H9 (cell line): ENCODE data around the gene FTO. TPM values are rescaled to one million over a fixed set of nuclear protein-coding genes. Genes with fewer than 3 reads are reported as not detected.

Experiments used
- DNase-seq: peaks from one replicate; pipeline ENCODE4 v3.0.0-alpha.2; 2017
- H2AFZ ChIP-seq: one replicate; pipeline ENCODE4 v1.6.1; 2013; ENCODE audit warnings: mild to moderate bottlenecking, low read length, control low read depth, moderate library complexity
- H2AK5ac ChIP-seq: 2 replicates; pipeline ENCODE4 v1.6.1; 2013; ENCODE audit warnings: low read length, control low read depth, mixed read lengths; ENCODE audit not compliant: insufficient read length
- H2BK120ac ChIP-seq: one replicate; pipeline ENCODE4 v1.6.1; 2013; ENCODE audit warnings: low read depth, mild to moderate bottlenecking, low read length, control low read depth, inconsistent platforms; ENCODE audit not compliant: poor library complexity, severe bottlenecking
- H2BK12ac ChIP-seq: 2 replicates; pipeline ENCODE4 v1.6.1; 2013; ENCODE audit warnings: low read length, control low read depth, mixed read lengths, low read depth; ENCODE audit not compliant: insufficient read length
- H2BK15ac ChIP-seq: 2 replicates; pipeline ENCODE4 v1.6.1; 2013; ENCODE audit warnings: low read depth, low read length, control low read depth
- H2BK20ac ChIP-seq: one replicate; pipeline ENCODE4 v1.6.1; 2013; ENCODE audit warnings: low read depth, mild to moderate bottlenecking, low read length, control low read depth, inconsistent platforms; ENCODE audit not compliant: poor library complexity, severe bottlenecking
- H2BK5ac ChIP-seq: 2 replicates; pipeline ENCODE4 v1.6.1; 2013; ENCODE audit warnings: low read length, control low read depth, mixed read lengths; ENCODE audit not compliant: insufficient read length
- H3K14ac ChIP-seq: 2 replicates; pipeline ENCODE4 v1.6.1; 2013; ENCODE audit warnings: low read length, control low read depth; ENCODE audit not compliant: insufficient read depth
- H3K18ac ChIP-seq: 2 replicates; pipeline ENCODE4 v1.6.1; 2013; ENCODE audit warnings: low read depth, mild to moderate bottlenecking, mixed read lengths, low read length, control low read depth; ENCODE audit not compliant: insufficient read length
- H3K23ac ChIP-seq: 2 replicates; pipeline ENCODE4 v1.6.1; 2013; ENCODE audit warnings: low read length, control low read depth, mixed read lengths, low read depth; ENCODE audit not compliant: insufficient read length
- H3K23me2 ChIP-seq: 2 replicates; pipeline ENCODE4 v1.6.1; 2013; ENCODE audit warnings: low read depth, mild to moderate bottlenecking, mixed read lengths, low read length, control low read depth; ENCODE audit not compliant: insufficient read length, poor library complexity, severe bottlenecking
- H3K27ac ChIP-seq: 2 replicates; pipeline ENCODE4 v1.5.1; 2013; ENCODE audit warnings: low read length, control low read depth, mixed read lengths, low read depth; ENCODE audit not compliant: insufficient read length
- H3K27me3 ChIP-seq: 2 replicates; pipeline ENCODE4 v1.6.1; 2013; ENCODE audit warnings: low read length, control low read depth, inconsistent platforms; ENCODE audit not compliant: insufficient read depth
- H3K4ac ChIP-seq: 2 replicates; pipeline ENCODE4 v1.6.1; 2013; ENCODE audit warnings: low read depth, mild to moderate bottlenecking, control low read depth, inconsistent platforms, low read length, moderate library complexity
- H3K4me1 ChIP-seq: 2 replicates; pipeline ENCODE4 v1.6.1; 2013; ENCODE audit warnings: low read length, control low read depth, inconsistent platforms; ENCODE audit not compliant: insufficient read depth
- H3K4me2 ChIP-seq: 2 replicates; pipeline ENCODE4 v1.6.1; 2013; ENCODE audit warnings: low read length, control low read depth, mixed read lengths; ENCODE audit not compliant: insufficient read length, insufficient read depth
- H3K56ac ChIP-seq: 2 replicates; pipeline ENCODE4 v1.6.1; 2013; ENCODE audit warnings: low read depth, mild to moderate bottlenecking, mixed read lengths, low read length, control low read depth; ENCODE audit not compliant: insufficient read length
- H3K79me1 ChIP-seq: 2 replicates; pipeline ENCODE4 v1.6.1; 2013; ENCODE audit warnings: low read depth, mild to moderate bottlenecking, moderate library complexity, low read length, control low read depth, inconsistent platforms; ENCODE audit not compliant: insufficient read depth, poor library complexity, severe bottlenecking
- H3K79me2 ChIP-seq: 2 replicates; pipeline ENCODE4 v1.6.1; 2013; ENCODE audit warnings: low read length, control low read depth, inconsistent platforms; ENCODE audit not compliant: insufficient read depth
- H3K9ac ChIP-seq: 2 replicates; pipeline ENCODE4 v1.6.1; 2013; ENCODE audit warnings: low read length, control low read depth, mixed read lengths; ENCODE audit not compliant: insufficient read length; ENCODE audit errors: extremely low read depth
- H3K9me3 ChIP-seq: one replicate; pipeline ENCODE4 v1.6.1; 2013; ENCODE audit warnings: low read depth, low read length, inconsistent platforms; ENCODE audit not compliant: control insufficient read depth
- H3T11ph ChIP-seq: one replicate; pipeline ENCODE4 v1.6.1; 2013; ENCODE audit warnings: mild to moderate bottlenecking, low read length, control low read depth, inconsistent platforms
- H4K20me1 ChIP-seq: one replicate; pipeline ENCODE4 v1.6.1; 2013; ENCODE audit not compliant: control insufficient read depth, insufficient read length, insufficient read depth
- H4K5ac ChIP-seq: 2 replicates; pipeline ENCODE4 v1.6.1; 2013; ENCODE audit warnings: low read depth, mild to moderate bottlenecking, mixed read lengths, low read length, control low read depth; ENCODE audit not compliant: insufficient read length
- H4K8ac ChIP-seq: replicated peaks from 2 replicates; pipeline ENCODE4 v1.6.1; 2013; ENCODE audit warnings: low read length, control low read depth, mixed read lengths, low read depth; ENCODE audit not compliant: insufficient read length
- H4K91ac ChIP-seq: 2 replicates; pipeline ENCODE4 v1.6.1; 2013; ENCODE audit warnings: low read depth, mild to moderate bottlenecking, moderate library complexity, mixed read lengths, low read length, control low read depth; ENCODE audit not compliant: insufficient read length
- H3K27ac Mint-ChIP-seq, 3 experiments: 2 replicates in 2 of 3; 3 replicates in 1 of 3; pipeline ENCODE4 v1.8.0; 2020 to 2021; ENCODE audit warnings: mixed read lengths in 3 of 3, mild to moderate bottlenecking in 1 of 3, moderate library complexity in 1 of 3
- H3K27me3 Mint-ChIP-seq: 2 replicates; pipeline ENCODE4 v1.8.0; 2021; ENCODE audit warnings: low read depth, mild to moderate bottlenecking, moderate library complexity, mixed read lengths
- H3K36me3 Mint-ChIP-seq, 3 experiments: 2 replicates in 2 of 3; 3 replicates in 1 of 3; pipeline ENCODE4 v1.8.0; 2020 to 2021; ENCODE audit warnings: low read depth in 3 of 3, mixed read lengths in 3 of 3; ENCODE audit not compliant: insufficient read depth in 1 of 3
- H3K4me1 Mint-ChIP-seq, 2 experiments: 2 replicates each; pipeline ENCODE4 v1.8.0; 2020; ENCODE audit warnings: mixed read lengths in 2 of 2
- H3K4me3 Mint-ChIP-seq, 2 experiments: 2 replicates in 1 of 2; 3 replicates in 1 of 2; pipeline ENCODE4 v1.8.0; 2020 to 2021; ENCODE audit warnings: mild to moderate bottlenecking in 2 of 2, mixed read lengths in 2 of 2, moderate library complexity in 1 of 2
- H3K9me3 Mint-ChIP-seq, 2 experiments: 2 replicates in 1 of 2; 3 replicates in 1 of 2; pipeline ENCODE4 v1.8.0; 2020; ENCODE audit warnings: mild to moderate bottlenecking in 2 of 2, mixed read lengths in 2 of 2, moderate library complexity in 1 of 2
- CTCF ChIP-seq: fragments of 200-600 bp; sonication (generic); conservative IDR thresholded peaks from 3 replicates; pipeline ENCODE4 v1.8.0; 2021; ENCODE audit warnings: antibody characterized with exemption, mild to moderate bottlenecking
- total RNA-seq: library from RNA; stranded (reverse); gene quantifications from 2 replicates; pipeline ENCODE4 v1.2.1, GENCODE V29; 2021

Gene FTO
- total RNA-seq, 1 experiment from 2014 or later = 67.9 TPM

- Histone ChIP-seq H4K20me1 (no peaks in the 10 kb centered on the region), H3K4ac (no peak overlapping the region), H2AFZ (no peak overlapping the region), H2BK12ac (no peak overlapping the region), H2BK15ac (no peak overlapping the region), H2BK20ac (no peak overlapping the region), H3K23ac (no peak overlapping the region), H3K79me1 (no peaks in the 10 kb centered on the region), H3K4me1 (no peaks in the 10 kb centered on the region), H3K79me2 (no peaks in the 10 kb centered on the region), H2BK5ac (no peak overlapping the region), H3K4me2 (no peak overlapping the region), H3T11ph (no peak overlapping the region), H2BK120ac (no peak overlapping the region), H3K9ac (no peak overlapping the region), H3K18ac (no peak overlapping the region), H3K9me3 (no peaks in the 10 kb centered on the region), H3K27ac (no peak overlapping the region), H3K56ac (no peak overlapping the region), H3K27me3 (no peaks in the 10 kb centered on the region), H4K8ac (no peak overlapping the region), H3K14ac (no peak overlapping the region), H2AK5ac (no peak overlapping the region), H3K23me2 (no peaks in the 10 kb centered on the region), H4K91ac (no peak overlapping the region), H4K5ac (no peak overlapping the region)
- H3K9me3 Mint-ChIP-seq = no peaks in the 10 kb centered on the region
- DNase-seq = no peak
- no peaks in the 10 kb centered on the region for H3K36me3 Mint-ChIP-seq
- no peak overlapping the region for H3K4me3 Mint-ChIP-seq
- no peak for TF ChIP-seq CTCF
- no peaks in the 10 kb centered on the region for H3K27me3 Mint-ChIP-seq
- H3K4me1 Mint-ChIP-seq = peaks cover 3% of the 10 kb centered on the region in 2 experiments; a peak in 3 of 4 replicates
- H3K27ac Mint-ChIP-seq = no peak overlapping the region
Observed at GRCh38 chr16:53769787-53770186, 65.8 kb downstream of the FTO start.
